Ovary (tissue), 3 donors: Measurements from ENCODE around the gene LRRC32.

Experiments used
- CTCF ChIP-seq, 3 donors: fragments of 450-650 bp in 2 of 3; fragments of 200-600 bp in 1 of 3; IDR thresholded peaks; one replicate each; pipeline versions ENCODE4 v1.5.1 to v1.8.0; 2016 to 2022; ENCODE audit warnings: antibody characterized with exemption in 3 of 3, mild to moderate bottlenecking in 1 of 3
- EP300 ChIP-seq: sonication (generic); formaldehyde crosslinking; IDR thresholded peaks from one replicate; pipeline ENCODE4 v1.6.1; 2017; ENCODE audit warnings: antibody characterized with exemption
- POLR2A ChIP-seq: fragments of 450-650 bp; IDR thresholded peaks from one replicate; pipeline ENCODE4 v1.6.1; 2017; ENCODE audit warnings: antibody characterized with exemption, mild to moderate bottlenecking, moderate library complexity
- donor health status: DM: no; HTN: no; CAD: no.

GRCh38 chr11:76664578-76665061 lies 5.9 kb downstream of the LRRC32 start:
- no peak for TF ChIP-seq CTCF (IDR thresholded peaks at IDR 0.05)
- TF ChIP-seq EP300, result no peak
- no peak for TF ChIP-seq POLR2A
